NCI-H2196 treated with DMSO at 0.1 percent for 48 hours (cell line): Measurements from ENCODE around the gene ZNF416.

Experiments
- DNase-seq: peaks from one replicate; lab custom pipeline; 2025; ENCODE audit not compliant: unreplicated experiment; lab: John Stamatoyannopoulos, UW

The ZNF416 gene

DNA sequence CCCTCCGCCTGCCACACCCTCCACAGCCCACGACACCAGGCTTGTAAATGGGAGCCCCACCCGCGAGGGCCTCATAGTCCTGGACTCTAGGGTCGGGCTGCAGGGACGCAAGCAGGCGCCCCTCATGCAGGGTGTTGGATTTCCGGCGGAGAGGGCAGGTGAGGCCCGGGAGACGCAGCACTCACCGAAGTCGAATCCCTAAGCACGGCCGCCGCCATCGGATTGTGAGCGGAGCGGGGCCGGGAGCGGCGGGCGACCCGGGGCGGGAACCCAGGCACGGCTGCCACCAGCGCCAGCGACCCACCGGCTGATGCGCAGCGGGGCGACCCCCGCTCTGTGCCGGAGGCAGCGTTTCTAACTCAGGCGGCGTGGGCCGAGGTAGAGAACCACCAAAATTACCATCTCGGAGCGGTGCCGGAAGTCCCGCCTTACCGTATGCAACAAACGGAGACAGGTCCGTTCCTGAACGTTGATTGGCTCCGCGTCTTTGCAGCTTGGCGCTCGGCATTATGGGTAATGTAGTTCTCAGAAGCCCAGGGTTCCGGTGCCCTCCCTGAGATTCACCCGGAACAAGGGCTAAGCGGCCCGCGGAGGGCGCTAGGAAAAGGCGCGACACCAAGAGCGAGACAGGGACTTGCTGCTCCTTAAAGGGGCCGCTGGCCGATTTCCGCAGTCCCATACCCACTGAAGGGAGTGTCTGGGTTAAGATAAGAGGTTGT is at the start of gene ZNF416:
Gene ZNF416, minus strand, starts transcription at position 425 of the 719 bp plus-strand sequence. Its CDS starts 207 bp downstream, at position 218.
- DNase-seq = peak; percentile 94

DNA sequence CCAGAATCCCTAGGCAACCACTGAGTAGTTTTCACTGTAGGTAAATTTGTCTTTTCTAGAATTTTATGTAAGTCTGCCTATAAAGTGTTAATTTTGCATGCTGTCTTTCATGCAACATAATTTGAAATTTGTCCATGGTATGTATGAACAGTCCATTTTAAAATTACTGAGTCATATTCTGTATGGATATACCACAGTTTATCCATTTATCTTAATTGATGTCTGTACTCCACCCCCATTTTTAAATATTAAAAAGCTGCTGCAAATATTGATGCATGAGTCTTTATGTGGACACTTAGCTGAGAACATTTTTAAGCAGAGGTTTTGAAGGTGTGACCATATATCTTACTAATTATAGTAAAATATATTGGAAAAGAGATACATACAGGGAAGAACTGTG is 44.4 kb upstream of the ZNF416 start:
- no peak for DNase-seq

DNA sequence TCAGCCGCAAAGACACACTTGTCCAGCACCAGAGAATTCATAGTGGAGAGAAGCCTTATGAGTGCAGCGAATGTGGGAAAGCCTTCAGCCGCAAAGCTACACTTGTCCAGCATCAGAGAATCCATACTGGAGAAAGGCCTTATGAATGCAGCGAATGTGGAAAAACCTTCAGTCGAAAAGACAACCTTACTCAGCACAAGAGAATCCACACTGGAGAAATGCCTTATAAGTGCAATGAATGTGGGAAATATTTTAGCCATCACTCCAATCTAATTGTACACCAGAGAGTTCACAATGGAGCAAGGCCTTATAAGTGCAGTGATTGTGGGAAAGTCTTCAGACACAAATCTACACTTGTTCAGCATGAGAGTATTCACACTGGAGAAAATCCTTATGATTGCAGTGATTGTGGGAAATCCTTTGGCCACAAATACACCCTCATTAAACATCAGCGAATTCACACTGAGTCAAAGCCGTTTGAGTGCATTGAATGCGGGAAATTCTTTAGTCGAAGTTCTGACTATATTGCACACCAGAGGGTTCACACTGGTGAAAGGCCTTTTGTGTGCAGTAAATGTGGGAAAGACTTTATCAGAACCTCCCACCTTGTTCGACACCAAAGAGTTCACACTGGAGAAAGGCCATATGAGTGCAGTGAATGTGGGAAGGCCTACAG is 42.1 kb upstream of the ZNF416 start:
- DNase-seq = no peak

DNA sequence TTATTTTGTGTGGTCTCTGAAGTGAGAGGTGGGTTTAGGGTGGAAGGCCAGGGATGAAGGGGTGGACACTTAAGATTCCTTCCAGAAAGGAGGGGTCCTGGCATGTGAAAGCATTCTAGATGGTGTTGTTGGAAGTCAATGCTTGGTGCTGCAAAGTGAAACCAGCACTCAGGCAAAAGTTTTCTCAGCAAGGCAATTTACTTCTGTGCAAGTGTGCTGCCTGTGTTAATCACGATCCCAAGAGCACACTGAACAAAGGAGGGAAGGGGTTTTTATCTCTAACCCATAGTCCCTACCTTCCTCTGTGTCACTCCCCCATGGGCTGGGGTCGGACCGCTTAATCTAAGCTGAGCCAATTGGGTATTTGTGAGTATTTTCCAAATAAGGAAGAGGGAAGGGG is 36.6 kb upstream of the ZNF416 start:
- no peak for DNase-seq

DNA sequence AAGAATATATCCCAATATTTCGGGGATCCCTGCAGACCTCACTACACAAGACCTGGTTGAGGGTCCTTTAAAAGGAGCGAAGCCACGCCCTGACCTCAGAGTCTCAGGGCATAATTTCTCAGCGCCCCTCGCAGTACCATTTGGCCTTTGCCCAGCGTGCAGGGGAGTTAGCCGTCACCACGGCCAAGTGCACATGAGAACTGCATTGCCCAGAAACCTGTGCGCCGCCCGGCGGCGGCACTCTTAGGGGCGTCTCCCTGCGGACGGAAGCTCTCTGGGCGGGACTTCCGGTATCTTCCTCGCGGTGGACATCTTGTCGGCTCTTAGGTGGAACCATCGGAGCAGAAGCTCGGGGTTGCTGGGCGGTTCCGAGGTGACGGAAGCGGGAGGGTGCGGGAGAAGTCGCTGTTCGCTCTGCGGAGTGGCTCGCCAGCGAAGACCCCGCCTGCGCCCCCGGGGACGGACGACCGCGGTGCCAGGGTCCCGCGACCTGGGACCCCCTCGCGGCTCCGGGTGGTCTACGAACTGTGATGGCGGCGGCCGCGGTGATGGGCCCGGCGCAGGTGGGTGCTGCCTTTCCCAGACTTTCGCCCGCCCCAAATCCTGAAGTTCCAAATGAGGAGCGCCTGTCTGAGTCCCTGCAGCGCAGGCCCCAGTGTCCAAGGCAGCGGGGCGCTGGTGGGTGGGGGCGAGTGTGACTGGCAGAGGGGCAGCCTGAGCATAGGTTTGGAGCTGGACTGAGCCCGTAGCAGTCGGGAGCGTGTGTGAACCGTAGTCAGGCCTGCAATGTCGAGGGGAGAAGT is 35.4 kb upstream of the ZNF416 start, which contains the start of gene ZNF134:
Gene ZNF134, plus strand, starts transcription at position 302 of the 803 bp plus-strand sequence. CDS start 5,227 bp downstream, outside the sequence.
- peak; percentile 78 for DNase-seq

DNA sequence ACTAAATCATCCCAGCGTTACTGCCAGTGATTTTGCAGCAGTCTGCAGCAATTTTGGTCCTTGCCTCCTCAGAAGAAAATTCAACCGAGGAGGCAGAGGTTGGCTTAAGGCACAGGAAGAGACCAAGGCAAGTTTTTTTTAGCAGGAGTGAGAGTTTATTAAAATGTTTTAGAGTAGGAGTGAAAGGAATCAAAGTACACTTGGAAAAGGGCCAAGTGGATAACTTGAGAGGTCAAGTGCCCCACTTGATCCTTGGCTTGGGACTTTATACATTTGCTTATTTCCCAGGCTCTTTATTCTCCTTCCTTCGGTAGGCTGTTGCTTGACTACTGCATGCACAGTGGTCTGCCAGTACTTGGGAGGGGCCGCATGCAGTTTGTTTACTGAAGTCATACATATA is 32.4 kb upstream of the ZNF416 start:
- DNase-seq = no peak

DNA sequence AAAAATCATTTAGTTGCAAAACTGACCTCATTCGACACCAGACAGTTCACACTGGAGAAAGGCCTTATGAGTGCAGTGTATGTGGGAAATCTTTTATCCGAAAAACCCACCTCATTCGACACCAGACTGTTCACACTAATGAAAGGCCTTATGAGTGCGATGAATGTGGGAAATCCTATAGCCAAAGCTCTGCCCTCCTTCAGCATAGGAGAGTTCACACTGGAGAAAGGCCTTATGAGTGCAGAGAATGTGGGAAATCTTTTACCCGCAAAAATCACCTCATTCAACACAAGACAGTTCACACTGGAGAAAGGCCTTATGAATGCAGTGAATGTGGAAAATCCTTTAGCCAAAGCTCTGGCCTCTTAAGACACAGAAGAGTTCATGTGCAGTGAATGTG is 28.2 kb upstream of the ZNF416 start:
- no peak for DNase-seq

DNA sequence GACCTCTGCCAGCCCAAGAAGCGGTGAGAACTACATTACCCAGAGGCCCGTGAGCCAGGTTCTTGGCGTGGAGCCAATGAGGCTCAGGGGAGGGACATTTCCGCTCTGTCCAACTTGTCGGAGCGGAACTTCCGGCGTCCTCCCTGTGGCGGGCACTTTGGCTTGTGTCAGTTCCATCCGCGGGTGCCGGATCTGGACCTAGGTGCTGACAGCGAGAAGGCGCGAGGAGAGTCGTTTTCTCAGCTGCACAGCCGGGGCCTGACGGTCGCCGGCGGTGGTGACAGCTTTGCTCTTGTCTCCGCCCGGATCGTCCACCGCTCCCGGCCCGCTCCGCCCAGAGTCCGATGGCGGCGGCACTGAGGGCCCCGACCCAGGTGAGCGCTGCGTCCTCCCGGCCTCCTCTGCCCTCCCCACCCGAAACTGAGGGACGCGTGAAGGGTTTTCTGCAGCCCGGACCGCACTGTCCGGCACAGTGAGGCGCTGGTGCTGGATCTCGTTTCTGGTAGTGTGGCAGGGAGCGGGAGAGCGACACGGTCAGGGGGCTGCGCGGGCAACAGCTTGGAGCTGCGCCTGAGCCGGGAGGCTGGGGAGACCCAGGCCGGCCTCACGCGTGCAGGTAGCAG is 21.2 kb upstream of the ZNF416 start, which contains the start of gene ZNF530:
Gene ZNF530, plus strand, starts transcription at position 125 of the 623 bp plus-strand sequence. CDS start 4,461 bp downstream, outside the sequence.
- peak; percentile 87 for DNase-seq

DNA sequence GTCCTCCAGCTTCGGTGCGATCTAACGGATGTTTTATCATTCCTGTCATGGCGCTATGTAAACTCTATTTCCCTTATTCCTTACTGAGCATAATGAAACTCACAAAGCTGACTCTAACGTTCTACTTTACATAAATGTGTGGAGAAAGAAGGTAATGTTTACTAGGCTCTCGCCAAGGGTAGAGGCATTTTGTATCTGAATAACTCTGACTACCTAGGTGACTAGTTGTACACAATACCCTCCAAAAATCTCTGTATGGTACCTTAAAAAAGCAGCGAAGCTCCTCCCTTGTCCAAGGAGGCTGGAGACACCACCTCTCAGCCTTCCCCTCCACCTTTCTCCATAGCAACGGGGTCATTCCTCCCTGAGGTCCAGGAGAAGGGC is 20.7 kb upstream of the ZNF416 start:
- DNase-seq = no peak

DNA sequence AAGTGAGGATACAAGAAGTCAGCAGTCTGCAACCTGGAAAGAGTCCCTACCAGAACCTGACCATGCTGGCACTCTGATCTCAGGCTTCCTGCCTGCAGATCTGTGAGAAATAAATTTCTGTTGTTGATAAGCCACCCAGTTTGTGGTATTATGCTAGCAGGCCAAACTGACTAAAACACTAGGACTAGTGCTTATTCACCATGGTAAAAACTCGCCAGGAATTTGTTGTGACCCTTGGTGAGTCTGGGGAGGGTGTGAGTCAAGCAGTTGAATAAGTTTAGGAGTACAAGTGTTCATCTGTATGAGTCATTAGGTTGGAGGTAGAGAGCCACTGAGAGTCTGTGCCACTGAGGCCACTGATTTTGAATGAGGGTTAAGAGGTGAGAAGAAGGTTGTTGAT is 8.8 kb upstream of the ZNF416 start:
- DNase-seq = no peak

DNA sequence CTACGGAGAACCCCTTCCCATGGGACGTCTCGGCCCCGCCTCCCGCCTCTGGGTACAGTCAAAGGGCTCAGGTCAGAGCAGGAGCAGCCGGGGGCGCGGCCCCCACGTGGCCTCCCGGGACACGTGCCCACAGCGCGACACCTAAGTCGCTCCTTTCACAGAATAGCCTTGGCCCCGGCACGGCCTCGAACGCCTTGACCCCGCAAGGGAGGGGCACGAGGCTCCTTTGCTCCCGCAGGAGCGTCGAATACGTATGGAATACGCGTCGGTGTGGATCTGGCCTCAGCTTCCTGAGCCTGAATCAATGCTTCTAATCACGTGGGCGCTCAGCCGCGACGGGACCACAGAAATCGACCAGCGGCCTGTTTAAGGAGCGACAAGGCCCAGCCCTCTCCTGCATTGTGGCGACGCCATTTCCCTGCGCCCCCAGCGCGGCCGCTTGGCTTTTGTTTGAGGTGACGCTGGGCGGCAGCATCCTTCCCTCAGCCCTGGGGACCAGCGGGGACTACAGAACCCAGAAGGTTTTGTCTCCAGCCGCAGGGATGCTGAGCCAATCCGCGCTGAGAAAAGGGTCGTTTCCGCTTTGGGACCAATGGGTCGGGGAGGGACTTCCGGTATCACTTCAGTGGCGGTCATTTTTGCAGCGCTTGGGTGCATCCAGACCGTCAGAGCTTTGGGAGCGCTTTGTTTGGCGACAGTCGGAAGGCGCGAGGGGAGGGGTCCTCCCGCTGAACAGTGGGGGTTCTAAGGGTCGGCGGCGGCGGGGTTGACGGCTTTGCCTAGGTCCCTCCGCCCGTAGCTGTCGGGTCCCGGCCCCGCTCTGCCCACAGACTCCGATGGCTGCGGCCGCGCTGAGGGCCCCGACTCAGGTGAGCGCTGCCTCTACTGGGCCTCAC is 5.1 kb upstream of the ZNF416 start, which contains the start of gene ZIK1:
Gene ZIK1, plus strand, starts transcription at position 625 of the 896 bp plus-strand sequence. Its CDS starts 212 bp downstream, at position 837.
- DNase-seq = peak; percentile 43

DNA sequence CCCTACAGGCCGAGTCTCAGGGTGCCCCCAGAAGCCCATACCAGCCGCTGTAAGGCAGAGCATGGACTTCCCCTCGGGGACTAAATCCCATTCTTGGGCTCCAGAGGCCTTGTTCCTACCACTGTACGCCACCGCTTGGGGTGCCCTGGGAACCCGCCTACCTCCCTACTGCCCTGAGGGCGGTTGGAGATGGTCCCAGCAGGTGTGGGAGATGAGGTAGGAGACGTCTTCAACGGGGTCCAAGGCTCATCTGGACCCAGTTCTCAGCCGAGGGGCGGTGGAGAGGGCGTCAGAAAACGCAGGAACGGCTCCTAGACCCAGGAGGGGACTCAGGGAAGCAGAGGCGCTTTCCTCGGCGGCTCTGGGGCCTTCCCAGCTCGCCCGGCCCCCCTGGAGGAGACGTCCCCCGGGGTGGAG is 4.4 kb upstream of the ZNF416 start:
- no peak for DNase-seq

DNA sequence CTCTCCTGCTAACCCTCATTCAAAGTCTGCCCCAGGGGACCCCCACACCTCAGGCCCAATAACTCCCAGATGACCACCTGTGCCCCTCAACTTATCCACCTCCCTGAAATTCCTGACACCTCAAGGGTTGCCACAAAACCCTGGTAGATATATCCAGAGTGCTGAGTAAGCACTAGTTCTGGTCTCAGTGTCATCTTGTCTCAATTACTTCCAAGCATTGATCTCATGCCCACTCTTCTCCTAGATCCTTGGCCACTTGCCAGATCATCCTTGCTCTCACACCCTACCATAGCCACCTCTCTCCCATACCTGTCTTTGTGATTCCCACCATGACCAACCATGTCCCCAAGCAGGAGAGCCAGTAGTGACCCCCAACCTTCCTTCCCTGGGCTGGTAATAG is 2.0 kb downstream of the ZNF416 start:
- no peak for DNase-seq

DNA sequence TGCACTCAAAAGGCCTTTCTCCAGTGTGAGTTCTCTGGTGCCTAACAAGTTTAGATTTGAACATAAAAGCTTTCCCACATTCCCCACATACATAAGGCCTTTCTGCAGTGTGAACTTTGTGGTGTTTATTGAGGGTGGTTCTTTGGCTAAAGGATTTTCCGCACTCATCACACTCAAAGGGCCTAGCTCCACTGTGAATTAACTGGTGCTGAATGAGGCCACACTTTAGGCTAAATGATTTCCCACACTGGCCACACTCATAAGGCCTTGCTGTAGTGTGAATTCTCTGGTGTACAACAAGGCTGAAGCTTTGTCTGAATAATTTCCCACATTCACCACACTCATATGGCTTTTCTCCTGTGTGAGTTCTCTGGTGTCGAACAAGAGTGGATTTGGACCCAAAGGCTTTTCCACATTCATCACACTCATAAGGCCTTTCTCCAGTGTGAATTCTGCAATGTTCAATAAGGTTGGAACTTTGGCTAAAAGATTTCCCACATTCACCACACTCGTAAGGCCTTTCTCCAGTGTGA is 6.2 kb downstream of the ZNF416 start:
- no peak for DNase-seq

DNA sequence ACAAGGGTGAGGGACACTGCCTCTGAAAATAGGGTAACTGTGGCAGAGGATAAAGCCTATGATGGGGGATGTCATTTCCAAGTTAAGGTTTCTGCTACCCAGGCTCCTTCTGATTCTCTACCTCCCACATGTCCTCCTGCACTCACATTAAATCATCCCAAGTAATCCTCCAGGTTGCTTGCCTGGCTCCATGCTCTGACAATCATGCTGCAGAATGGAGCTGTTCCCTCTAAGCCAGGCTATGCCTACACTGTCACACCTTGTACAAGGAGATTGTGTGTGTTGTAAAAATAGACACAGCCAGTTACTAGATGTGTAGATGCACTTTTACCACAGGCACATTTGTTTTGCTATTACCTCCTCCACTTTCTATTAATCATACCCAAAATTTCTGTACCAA is 8.0 kb downstream of the ZNF416 start:
- DNase-seq = no peak

DNA sequence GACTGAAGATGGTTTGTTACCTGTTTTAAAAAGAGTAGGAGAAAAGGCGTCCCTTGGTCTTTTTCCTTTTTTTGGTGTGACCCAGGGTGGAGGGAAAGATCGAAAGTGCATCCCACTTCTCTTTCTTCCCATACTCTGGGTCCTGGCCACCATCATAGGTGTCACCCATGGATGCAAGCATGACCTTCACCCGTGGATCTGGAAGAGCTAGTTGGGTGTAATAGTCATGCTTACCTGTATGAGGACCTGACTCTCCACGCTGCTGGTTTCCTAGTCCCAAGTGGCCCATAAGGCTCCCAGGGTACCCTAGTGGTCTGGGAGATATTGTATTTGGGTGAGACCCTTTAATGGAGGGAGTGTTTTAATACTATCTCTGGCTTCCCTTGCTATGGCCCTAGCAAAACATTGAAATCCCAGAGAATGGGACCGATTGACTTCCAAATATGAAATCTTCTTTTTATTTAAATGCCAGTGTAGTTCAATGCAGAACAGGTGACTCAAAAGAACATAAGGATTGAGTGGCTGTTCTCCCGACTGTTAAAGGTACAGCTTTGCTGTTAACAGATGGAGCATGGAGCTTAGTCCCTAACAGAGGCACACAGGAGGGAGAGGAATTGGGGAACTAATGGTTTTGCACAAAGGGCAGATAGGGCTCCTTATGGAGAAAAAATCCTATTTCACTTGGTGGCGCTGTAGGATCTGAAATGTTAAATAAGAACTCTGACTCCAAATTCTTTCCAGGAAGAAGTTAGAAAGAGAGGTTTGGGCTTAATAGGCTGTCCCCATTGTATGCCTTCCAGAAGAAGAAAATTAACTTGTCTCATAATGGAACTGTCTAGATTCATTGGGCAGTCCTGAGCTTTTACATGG is 12.1 kb downstream of the ZNF416 start:
- DNase-seq = no peak

DNA sequence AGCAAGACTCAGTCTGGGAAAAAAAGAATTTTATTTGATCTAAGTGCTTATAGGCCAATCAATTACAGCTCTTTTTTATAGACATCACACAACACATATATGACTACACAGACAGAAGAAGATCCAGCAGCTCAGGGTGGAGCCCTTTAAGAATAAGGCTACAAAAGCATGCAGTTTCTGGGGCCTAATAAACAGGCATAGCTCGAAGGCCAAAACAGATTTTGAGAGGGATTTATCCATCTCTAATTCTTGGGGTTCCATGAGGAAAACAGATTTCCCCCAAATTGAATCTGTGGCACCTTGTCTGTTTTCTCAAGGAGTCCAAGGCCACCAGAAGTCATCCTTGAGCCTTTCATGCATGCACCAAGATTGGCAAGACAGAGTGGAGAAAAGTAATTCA is 15.2 kb downstream of the ZNF416 start:
- no peak for DNase-seq

DNA sequence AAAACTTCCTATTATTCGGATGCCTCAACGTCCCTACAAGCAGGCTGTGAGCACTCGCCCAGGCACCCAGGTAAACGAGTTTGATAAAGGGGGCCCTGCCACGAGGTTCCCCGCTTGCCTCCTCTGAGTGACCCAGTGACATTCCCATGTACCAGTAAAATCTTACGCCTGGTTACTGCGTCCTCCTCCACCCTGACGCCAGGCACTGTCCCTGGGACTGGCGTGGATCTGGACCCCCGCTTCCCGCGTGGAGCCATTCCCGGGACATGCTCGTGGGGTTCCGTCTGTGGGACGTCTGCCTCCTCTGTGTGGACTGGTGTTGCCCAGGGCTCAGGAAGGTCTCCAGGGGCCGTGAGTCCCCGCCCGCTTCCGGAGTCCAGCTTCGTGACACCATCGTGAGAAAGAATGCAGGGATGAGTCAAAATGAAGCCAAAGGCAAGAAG is 18.6 kb downstream of the ZNF416 start:
- DNase-seq = no peak
